Neural cell (in vitro differentiated cells): ENCODE data around the gene NRP1. TPM values are rescaled to one million over a fixed set of nuclear protein-coding genes. Genes with fewer than 3 reads are reported as not detected.
A peak's percentile ranks its signal among the peaks of the same experiment; 100 is the strongest.
"Not testable (repeated sequence)": the region's sequence is repeated elsewhere in the genome, so short reads cannot be mapped to it uniquely, and the experiment has no call there.

Experiments used
- H2AFZ ChIP-seq: fragments of 200-600, 300-800 bp; sonication (generic), shearing (Covaris generic); 2 replicates; pipeline ENCODE4 v1.6.0; 2014; ENCODE audit warnings: low read depth, mild to moderate bottlenecking, antibody characterized with exemption, low read length, moderate library complexity
- H3F3A ChIP-seq: fragments of 200-600 bp; shearing (Covaris generic); 2 replicates; pipeline ENCODE4 v1.6.1; 2016; ENCODE audit warnings: mild to moderate bottlenecking, moderate library complexity, mixed read lengths, antibody characterized with exemption, low read length; ENCODE audit not compliant: insufficient read depth, poor library complexity, severe bottlenecking
- H3K27ac ChIP-seq: fragments of 200-600, 300-800 bp; sonication (generic), shearing (Covaris generic); 2 replicates; pipeline ENCODE4 v1.5.1; 2014; ENCODE audit warnings: mild to moderate bottlenecking, low read length, moderate library complexity
- H3K27me3 ChIP-seq: fragments of 300-800, 200-600 bp; sonication (generic), shearing (Covaris generic); 2 replicates; pipeline ENCODE4 v1.6.0; 2014; ENCODE audit warnings: mild to moderate bottlenecking, low read depth, low read length, moderate library complexity; ENCODE audit not compliant: insufficient read depth
- H3K36me3 ChIP-seq: fragments of 300-800, 200-600 bp; sonication (generic), shearing (Covaris generic); 2 replicates; pipeline ENCODE4 v1.5.1; 2014; ENCODE audit warnings: mild to moderate bottlenecking, antibody characterized with exemption, low read length, moderate library complexity; ENCODE audit not compliant: insufficient read depth
- H3K4me2 ChIP-seq: fragments of 300-800, 200-600 bp; sonication (generic), shearing (Covaris generic); 2 replicates; pipeline ENCODE4 v1.6.0; 2014; ENCODE audit warnings: mild to moderate bottlenecking, low read length
- H3K4me3 ChIP-seq: fragments of 300-800, 200-600 bp; sonication (generic), shearing (Covaris generic); 2 replicates; pipeline ENCODE4 v1.5.1; 2014; ENCODE audit warnings: mild to moderate bottlenecking, low read length, moderate library complexity
- H3K79me2 ChIP-seq: fragments of 200-600 bp; shearing (Covaris generic); replicated peaks from 2 replicates; pipeline ENCODE4 v1.6.0; 2014; ENCODE audit warnings: mild to moderate bottlenecking, low read length, moderate library complexity; ENCODE audit not compliant: insufficient read depth
- H3K9ac ChIP-seq: fragments of 300-800, 200-600 bp; sonication (generic), shearing (Covaris generic); 2 replicates; pipeline ENCODE4 v1.6.1; 2016; ENCODE audit warnings: mild to moderate bottlenecking, low read length, mixed read lengths
- H3K9me2 ChIP-seq: fragments of 200-600 bp; shearing (Covaris generic); 2 replicates; pipeline ENCODE4 v1.6.1; 2016; ENCODE audit warnings: mild to moderate bottlenecking, low read length, mixed read lengths; ENCODE audit not compliant: insufficient read depth
- H3K9me3 ChIP-seq: fragments of 200-600, 300-800 bp; sonication (generic), shearing (Covaris generic); 2 replicates; pipeline ENCODE4 v1.6.1; 2016; ENCODE audit warnings: mild to moderate bottlenecking, mixed run types, low read length, moderate library complexity, mixed read lengths
- H4K20me1 ChIP-seq: fragments of 200-600 bp; shearing (Covaris generic); 2 replicates; pipeline ENCODE4 v1.6.1; 2016; ENCODE audit warnings: mild to moderate bottlenecking, mixed run types; ENCODE audit not compliant: insufficient read depth
- EP300 ChIP-seq: fragments of 450-650 bp; conservative IDR thresholded peaks from 2 replicates; pipeline ENCODE4 v1.6.1; 2014; ENCODE audit warnings: antibody characterized with exemption, mild to moderate bottlenecking, moderate library complexity; ENCODE audit not compliant: poor library complexity, severe bottlenecking
- EZH2 ChIP-seq: fragments of 200-600, 300-800 bp; shearing (Covaris generic), sonication (generic); IDR thresholded peaks from 2 replicates; pipeline ENCODE4 v1.6.1; 2014; ENCODE audit warnings: antibody characterized with exemption, low read length, borderline replicate concordance, mild to moderate bottlenecking; ENCODE audit not compliant: insufficient read depth, poor library complexity, severe bottlenecking
- MXI1 ChIP-seq: fragments of 450-650 bp; conservative IDR thresholded peaks from 2 replicates; pipeline ENCODE4 v1.6.1; 2014; ENCODE audit warnings: antibody characterized with exemption, mild to moderate bottlenecking; ENCODE audit not compliant: poor library complexity, severe bottlenecking
- POLR2AphosphoS5 ChIP-seq: IDR thresholded peaks from 2 replicates; pipeline ENCODE4 v1.6.1; 2012
- RAD21 ChIP-seq: fragments of 450-650 bp; conservative IDR thresholded peaks from 2 replicates; pipeline ENCODE4 v1.6.1; 2014; ENCODE audit warnings: antibody characterized with exemption, mild to moderate bottlenecking, moderate library complexity
- SMC3 ChIP-seq: fragments of 450-650 bp; conservative IDR thresholded peaks from 2 replicates; pipeline ENCODE4 v1.6.1; 2014; ENCODE audit warnings: antibody characterized with exemption, mild to moderate bottlenecking, moderate library complexity; ENCODE audit not compliant: poor library complexity
- TAF1 ChIP-seq: IDR thresholded peaks from 2 replicates; pipeline ENCODE4 v1.6.1; 2012; ENCODE audit warnings: low read depth
- polyA minus RNA-seq: library from RNA; depleted of rRNA, polyadenylated mRNA; stranded (reverse); fragments of >200 nt; gene quantifications from 2 replicates; pipeline ENCODE4 v1.2.3, GENCODE V29; 2014
- polyA plus RNA-seq: library from polyadenylated mRNA; depleted of rRNA; stranded (reverse); fragments of >200 nt; gene quantifications from 2 replicates; pipeline ENCODE4 v1.2.3, GENCODE V29; 2014
- TF ChIP-seq, protein P1 (sequence below): fragments of 450-650 bp; IDR thresholded peaks from 2 replicates; pipeline ENCODE4 v1.5.1; 2014; ENCODE audit warnings: antibody characterized with exemption, mild to moderate bottlenecking, moderate library complexity; ENCODE audit not compliant: poor library complexity, severe bottlenecking
- TF ChIP-seq, protein P2 (sequence below): IDR thresholded peaks from 2 replicates; pipeline ENCODE4 v1.6.1; 2012; ENCODE audit warnings: borderline replicate concordance

Gene NRP1
- polyA plus RNA-seq (23.2 and 24.5 TPM in 2 replicates), polyA minus RNA-seq (73.0 and 77.2 TPM in 2 replicates)

DNA sequence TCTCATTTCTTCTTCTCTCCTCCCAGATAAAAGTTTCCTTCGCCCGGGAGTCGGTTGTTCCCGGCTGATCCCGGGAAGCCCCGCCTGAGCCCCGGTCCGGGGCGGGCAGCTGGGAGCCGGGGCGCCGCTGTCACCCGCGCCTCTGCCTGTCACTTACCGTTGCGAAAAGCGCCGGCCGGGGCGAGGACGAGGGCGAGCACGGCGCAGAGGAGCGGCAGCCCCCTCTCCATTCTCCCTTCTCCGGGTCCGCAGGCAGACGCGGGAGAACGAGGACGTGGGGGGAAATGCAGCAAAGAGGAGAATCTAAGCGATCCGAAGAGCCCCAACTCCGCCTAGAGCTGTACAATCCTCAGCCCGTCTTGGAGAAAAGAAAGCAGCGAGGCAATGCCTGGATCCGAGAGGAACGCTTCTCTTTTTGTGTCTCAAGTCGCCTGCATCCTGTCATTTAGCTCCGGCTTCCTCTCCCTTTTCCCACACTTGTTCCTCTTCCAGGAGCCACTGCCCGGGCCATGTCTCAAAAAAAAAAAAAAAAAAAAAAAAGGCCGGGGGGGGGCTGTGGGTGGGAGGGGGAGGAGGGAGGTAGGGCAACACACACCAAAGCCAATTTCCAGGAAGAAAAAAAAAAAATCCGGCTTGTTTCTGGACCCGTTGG lies at the start of gene NRP1:
Gene NRP1, minus strand, starts transcription at position 515 of the 652 bp plus-strand sequence. Its CDS starts 285 bp downstream, at position 230.
- Histone ChIP-seq H3K27ac (peak within 1 kb of the TSS; percentile 73), H4K20me1 (no peaks in the 10 kb centered on the region), H3K36me3 (no peaks in the 10 kb centered on the region), H3K9me3 (no peaks in the 10 kb centered on the region), H3K4me3 (peak within 1 kb of the TSS; percentile 85), H2AFZ (peak within 1 kb of the TSS; percentile 57), H3K9me2 (no peaks in the 10 kb centered on the region), H3K79me2 (peaks cover 50% of the 10 kb centered on the region), H3K9ac (peak within 1 kb of the TSS; percentile 81), H3F3A (peaks cover 3% of the 10 kb centered on the region), H3K4me2 (peak within 1 kb of the TSS; percentile 93), H3K27me3 (peaks cover 17% of the 10 kb centered on the region)
- TF ChIP-seq, protein P1, sequence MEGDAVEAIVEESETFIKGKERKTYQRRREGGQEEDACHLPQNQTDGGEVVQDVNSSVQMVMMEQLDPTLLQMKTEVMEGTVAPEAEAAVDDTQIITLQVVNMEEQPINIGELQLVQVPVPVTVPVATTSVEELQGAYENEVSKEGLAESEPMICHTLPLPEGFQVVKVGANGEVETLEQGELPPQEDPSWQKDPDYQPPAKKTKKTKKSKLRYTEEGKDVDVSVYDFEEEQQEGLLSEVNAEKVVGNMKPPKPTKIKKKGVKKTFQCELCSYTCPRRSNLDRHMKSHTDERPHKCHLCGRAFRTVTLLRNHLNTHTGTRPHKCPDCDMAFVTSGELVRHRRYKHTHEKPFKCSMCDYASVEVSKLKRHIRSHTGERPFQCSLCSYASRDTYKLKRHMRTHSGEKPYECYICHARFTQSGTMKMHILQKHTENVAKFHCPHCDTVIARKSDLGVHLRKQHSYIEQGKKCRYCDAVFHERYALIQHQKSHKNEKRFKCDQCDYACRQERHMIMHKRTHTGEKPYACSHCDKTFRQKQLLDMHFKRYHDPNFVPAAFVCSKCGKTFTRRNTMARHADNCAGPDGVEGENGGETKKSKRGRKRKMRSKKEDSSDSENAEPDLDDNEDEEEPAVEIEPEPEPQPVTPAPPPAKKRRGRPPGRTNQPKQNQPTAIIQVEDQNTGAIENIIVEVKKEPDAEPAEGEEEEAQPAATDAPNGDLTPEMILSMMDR, result no peak
- TF ChIP-seq EP300 (no peak), RAD21 (peak; percentile 49), MXI1 (peak; percentile 59), POLR2AphosphoS5 (peak; percentile 48), EZH2 (no peak), TAF1 (no peak), SMC3 (peak; percentile 45)
- TF ChIP-seq, protein P2, sequence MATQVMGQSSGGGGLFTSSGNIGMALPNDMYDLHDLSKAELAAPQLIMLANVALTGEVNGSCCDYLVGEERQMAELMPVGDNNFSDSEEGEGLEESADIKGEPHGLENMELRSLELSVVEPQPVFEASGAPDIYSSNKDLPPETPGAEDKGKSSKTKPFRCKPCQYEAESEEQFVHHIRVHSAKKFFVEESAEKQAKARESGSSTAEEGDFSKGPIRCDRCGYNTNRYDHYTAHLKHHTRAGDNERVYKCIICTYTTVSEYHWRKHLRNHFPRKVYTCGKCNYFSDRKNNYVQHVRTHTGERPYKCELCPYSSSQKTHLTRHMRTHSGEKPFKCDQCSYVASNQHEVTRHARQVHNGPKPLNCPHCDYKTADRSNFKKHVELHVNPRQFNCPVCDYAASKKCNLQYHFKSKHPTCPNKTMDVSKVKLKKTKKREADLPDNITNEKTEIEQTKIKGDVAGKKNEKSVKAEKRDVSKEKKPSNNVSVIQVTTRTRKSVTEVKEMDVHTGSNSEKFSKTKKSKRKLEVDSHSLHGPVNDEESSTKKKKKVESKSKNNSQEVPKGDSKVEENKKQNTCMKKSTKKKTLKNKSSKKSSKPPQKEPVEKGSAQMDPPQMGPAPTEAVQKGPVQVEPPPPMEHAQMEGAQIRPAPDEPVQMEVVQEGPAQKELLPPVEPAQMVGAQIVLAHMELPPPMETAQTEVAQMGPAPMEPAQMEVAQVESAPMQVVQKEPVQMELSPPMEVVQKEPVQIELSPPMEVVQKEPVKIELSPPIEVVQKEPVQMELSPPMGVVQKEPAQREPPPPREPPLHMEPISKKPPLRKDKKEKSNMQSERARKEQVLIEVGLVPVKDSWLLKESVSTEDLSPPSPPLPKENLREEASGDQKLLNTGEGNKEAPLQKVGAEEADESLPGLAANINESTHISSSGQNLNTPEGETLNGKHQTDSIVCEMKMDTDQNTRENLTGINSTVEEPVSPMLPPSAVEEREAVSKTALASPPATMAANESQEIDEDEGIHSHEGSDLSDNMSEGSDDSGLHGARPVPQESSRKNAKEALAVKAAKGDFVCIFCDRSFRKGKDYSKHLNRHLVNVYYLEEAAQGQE, result no peak

DNA sequence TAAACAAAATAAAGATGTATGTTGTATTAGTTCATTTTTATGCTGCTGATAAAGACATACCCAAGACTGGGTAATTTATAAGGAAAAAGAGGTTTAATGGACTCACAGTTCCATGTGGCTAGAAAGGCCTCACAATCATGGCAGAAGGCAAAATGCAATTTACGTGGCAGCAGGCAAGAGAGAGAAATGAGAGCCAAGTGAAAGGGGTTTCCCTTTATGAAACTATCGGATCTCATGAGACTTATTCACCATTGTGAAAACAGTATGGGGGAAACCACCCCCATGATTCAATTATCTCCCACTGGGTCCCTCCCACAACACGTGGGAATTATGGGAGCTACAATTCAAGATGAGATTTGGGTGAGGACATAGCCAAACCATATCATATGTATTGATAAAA lies 49.7 kb upstream of the NRP1 start:
- not testable (repeated sequence) for H3K36me3 ChIP-seq, H3K9me3 ChIP-seq, H2AFZ ChIP-seq, H3K4me3 ChIP-seq, H3K9me2 ChIP-seq, H3K79me2 ChIP-seq, H3K4me2 ChIP-seq, H3K27me3 ChIP-seq, H3K27ac ChIP-seq, H3F3A ChIP-seq, H4K20me1 ChIP-seq, H3K9ac ChIP-seq
